Neural cell (in vitro differentiated cells): Measurements from ENCODE around the gene HPN. TPM values are rescaled to one million over a fixed set of nuclear protein-coding genes. Genes with fewer than 3 reads are reported as not detected.

Experiments
- H2AFZ ChIP-seq: fragments of 200-600, 300-800 bp; sonication (generic), shearing (Covaris generic); 2 replicates; pipeline ENCODE4 v1.6.0; 2014; ENCODE audit warnings: low read depth, mild to moderate bottlenecking, antibody characterized with exemption, low read length, moderate library complexity
- H3F3A ChIP-seq: fragments of 200-600 bp; shearing (Covaris generic); 2 replicates; pipeline ENCODE4 v1.6.1; 2016; ENCODE audit warnings: mild to moderate bottlenecking, moderate library complexity, mixed read lengths, antibody characterized with exemption, low read length; ENCODE audit not compliant: insufficient read depth, poor library complexity, severe bottlenecking
- H3K27ac ChIP-seq: fragments of 200-600, 300-800 bp; sonication (generic), shearing (Covaris generic); 2 replicates; pipeline ENCODE4 v1.5.1; 2014; ENCODE audit warnings: mild to moderate bottlenecking, low read length, moderate library complexity
- H3K27me3 ChIP-seq: fragments of 300-800, 200-600 bp; sonication (generic), shearing (Covaris generic); 2 replicates; pipeline ENCODE4 v1.6.0; 2014; ENCODE audit warnings: mild to moderate bottlenecking, low read depth, low read length, moderate library complexity; ENCODE audit not compliant: insufficient read depth
- H3K36me3 ChIP-seq: fragments of 300-800, 200-600 bp; sonication (generic), shearing (Covaris generic); 2 replicates; pipeline ENCODE4 v1.5.1; 2014; ENCODE audit warnings: mild to moderate bottlenecking, antibody characterized with exemption, low read length, moderate library complexity; ENCODE audit not compliant: insufficient read depth
- H3K4me2 ChIP-seq: fragments of 300-800, 200-600 bp; sonication (generic), shearing (Covaris generic); 2 replicates; pipeline ENCODE4 v1.6.0; 2014; ENCODE audit warnings: mild to moderate bottlenecking, low read length
- H3K4me3 ChIP-seq: fragments of 300-800, 200-600 bp; sonication (generic), shearing (Covaris generic); 2 replicates; pipeline ENCODE4 v1.5.1; 2014; ENCODE audit warnings: mild to moderate bottlenecking, low read length, moderate library complexity
- H3K79me2 ChIP-seq: fragments of 200-600 bp; shearing (Covaris generic); replicated peaks from 2 replicates; pipeline ENCODE4 v1.6.0; 2014; ENCODE audit warnings: mild to moderate bottlenecking, low read length, moderate library complexity; ENCODE audit not compliant: insufficient read depth
- H3K9ac ChIP-seq: fragments of 300-800, 200-600 bp; sonication (generic), shearing (Covaris generic); 2 replicates; pipeline ENCODE4 v1.6.1; 2016; ENCODE audit warnings: mild to moderate bottlenecking, low read length, mixed read lengths
- H3K9me2 ChIP-seq: fragments of 200-600 bp; shearing (Covaris generic); 2 replicates; pipeline ENCODE4 v1.6.1; 2016; ENCODE audit warnings: mild to moderate bottlenecking, low read length, mixed read lengths; ENCODE audit not compliant: insufficient read depth
- H3K9me3 ChIP-seq: fragments of 200-600, 300-800 bp; sonication (generic), shearing (Covaris generic); 2 replicates; pipeline ENCODE4 v1.6.1; 2016; ENCODE audit warnings: mild to moderate bottlenecking, mixed run types, low read length, moderate library complexity, mixed read lengths
- H4K20me1 ChIP-seq: fragments of 200-600 bp; shearing (Covaris generic); 2 replicates; pipeline ENCODE4 v1.6.1; 2016; ENCODE audit warnings: mild to moderate bottlenecking, mixed run types; ENCODE audit not compliant: insufficient read depth
- EP300 ChIP-seq: fragments of 450-650 bp; conservative IDR thresholded peaks from 2 replicates; pipeline ENCODE4 v1.6.1; 2014; ENCODE audit warnings: antibody characterized with exemption, mild to moderate bottlenecking, moderate library complexity; ENCODE audit not compliant: poor library complexity, severe bottlenecking
- EZH2 ChIP-seq: fragments of 200-600, 300-800 bp; shearing (Covaris generic), sonication (generic); IDR thresholded peaks from 2 replicates; pipeline ENCODE4 v1.6.1; 2014; ENCODE audit warnings: antibody characterized with exemption, low read length, borderline replicate concordance, mild to moderate bottlenecking; ENCODE audit not compliant: insufficient read depth, poor library complexity, severe bottlenecking
- MXI1 ChIP-seq: fragments of 450-650 bp; conservative IDR thresholded peaks from 2 replicates; pipeline ENCODE4 v1.6.1; 2014; ENCODE audit warnings: antibody characterized with exemption, mild to moderate bottlenecking; ENCODE audit not compliant: poor library complexity, severe bottlenecking
- POLR2AphosphoS5 ChIP-seq: IDR thresholded peaks from 2 replicates; pipeline ENCODE4 v1.6.1; 2012
- RAD21 ChIP-seq: fragments of 450-650 bp; conservative IDR thresholded peaks from 2 replicates; pipeline ENCODE4 v1.6.1; 2014; ENCODE audit warnings: antibody characterized with exemption, mild to moderate bottlenecking, moderate library complexity
- SMC3 ChIP-seq: fragments of 450-650 bp; conservative IDR thresholded peaks from 2 replicates; pipeline ENCODE4 v1.6.1; 2014; ENCODE audit warnings: antibody characterized with exemption, mild to moderate bottlenecking, moderate library complexity; ENCODE audit not compliant: poor library complexity
- TAF1 ChIP-seq: IDR thresholded peaks from 2 replicates; pipeline ENCODE4 v1.6.1; 2012; ENCODE audit warnings: low read depth
- polyA plus RNA-seq: library from polyadenylated mRNA; depleted of rRNA; stranded (reverse); fragments of >200 nt; gene quantifications from 2 replicates; pipeline ENCODE4 v1.2.3, GENCODE V29; 2014
- TF ChIP-seq, protein P1 (sequence below): IDR thresholded peaks from 2 replicates; pipeline ENCODE4 v1.6.1; 2012; ENCODE audit warnings: borderline replicate concordance
- TF ChIP-seq, protein P2 (sequence below): fragments of 450-650 bp; IDR thresholded peaks from 2 replicates; pipeline ENCODE4 v1.5.1; 2014; ENCODE audit warnings: antibody characterized with exemption, mild to moderate bottlenecking, moderate library complexity; ENCODE audit not compliant: poor library complexity, severe bottlenecking

Gene HPN
- polyA plus RNA-seq, 1 donor from 2014 or later, result 0.15 TPM

GRCh38 chr19:34994643-34995541 is 46.6 kb upstream of the HPN start:
- TF ChIP-seq RAD21 (no peak), MXI1 (no peak), EZH2 (no peak), SMC3 (no peak)
- TF ChIP-seq, protein P1, sequence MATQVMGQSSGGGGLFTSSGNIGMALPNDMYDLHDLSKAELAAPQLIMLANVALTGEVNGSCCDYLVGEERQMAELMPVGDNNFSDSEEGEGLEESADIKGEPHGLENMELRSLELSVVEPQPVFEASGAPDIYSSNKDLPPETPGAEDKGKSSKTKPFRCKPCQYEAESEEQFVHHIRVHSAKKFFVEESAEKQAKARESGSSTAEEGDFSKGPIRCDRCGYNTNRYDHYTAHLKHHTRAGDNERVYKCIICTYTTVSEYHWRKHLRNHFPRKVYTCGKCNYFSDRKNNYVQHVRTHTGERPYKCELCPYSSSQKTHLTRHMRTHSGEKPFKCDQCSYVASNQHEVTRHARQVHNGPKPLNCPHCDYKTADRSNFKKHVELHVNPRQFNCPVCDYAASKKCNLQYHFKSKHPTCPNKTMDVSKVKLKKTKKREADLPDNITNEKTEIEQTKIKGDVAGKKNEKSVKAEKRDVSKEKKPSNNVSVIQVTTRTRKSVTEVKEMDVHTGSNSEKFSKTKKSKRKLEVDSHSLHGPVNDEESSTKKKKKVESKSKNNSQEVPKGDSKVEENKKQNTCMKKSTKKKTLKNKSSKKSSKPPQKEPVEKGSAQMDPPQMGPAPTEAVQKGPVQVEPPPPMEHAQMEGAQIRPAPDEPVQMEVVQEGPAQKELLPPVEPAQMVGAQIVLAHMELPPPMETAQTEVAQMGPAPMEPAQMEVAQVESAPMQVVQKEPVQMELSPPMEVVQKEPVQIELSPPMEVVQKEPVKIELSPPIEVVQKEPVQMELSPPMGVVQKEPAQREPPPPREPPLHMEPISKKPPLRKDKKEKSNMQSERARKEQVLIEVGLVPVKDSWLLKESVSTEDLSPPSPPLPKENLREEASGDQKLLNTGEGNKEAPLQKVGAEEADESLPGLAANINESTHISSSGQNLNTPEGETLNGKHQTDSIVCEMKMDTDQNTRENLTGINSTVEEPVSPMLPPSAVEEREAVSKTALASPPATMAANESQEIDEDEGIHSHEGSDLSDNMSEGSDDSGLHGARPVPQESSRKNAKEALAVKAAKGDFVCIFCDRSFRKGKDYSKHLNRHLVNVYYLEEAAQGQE, result no peak
- TF ChIP-seq, protein P2, sequence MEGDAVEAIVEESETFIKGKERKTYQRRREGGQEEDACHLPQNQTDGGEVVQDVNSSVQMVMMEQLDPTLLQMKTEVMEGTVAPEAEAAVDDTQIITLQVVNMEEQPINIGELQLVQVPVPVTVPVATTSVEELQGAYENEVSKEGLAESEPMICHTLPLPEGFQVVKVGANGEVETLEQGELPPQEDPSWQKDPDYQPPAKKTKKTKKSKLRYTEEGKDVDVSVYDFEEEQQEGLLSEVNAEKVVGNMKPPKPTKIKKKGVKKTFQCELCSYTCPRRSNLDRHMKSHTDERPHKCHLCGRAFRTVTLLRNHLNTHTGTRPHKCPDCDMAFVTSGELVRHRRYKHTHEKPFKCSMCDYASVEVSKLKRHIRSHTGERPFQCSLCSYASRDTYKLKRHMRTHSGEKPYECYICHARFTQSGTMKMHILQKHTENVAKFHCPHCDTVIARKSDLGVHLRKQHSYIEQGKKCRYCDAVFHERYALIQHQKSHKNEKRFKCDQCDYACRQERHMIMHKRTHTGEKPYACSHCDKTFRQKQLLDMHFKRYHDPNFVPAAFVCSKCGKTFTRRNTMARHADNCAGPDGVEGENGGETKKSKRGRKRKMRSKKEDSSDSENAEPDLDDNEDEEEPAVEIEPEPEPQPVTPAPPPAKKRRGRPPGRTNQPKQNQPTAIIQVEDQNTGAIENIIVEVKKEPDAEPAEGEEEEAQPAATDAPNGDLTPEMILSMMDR, result no peak
- no peaks in the 10 kb centered on the region for H3K27me3 ChIP-seq
- H3K9ac ChIP-seq, result no peak overlapping the region

GRCh38 chr19:34995551-34995950 is 46.0 kb upstream of the HPN start:
- no peaks in the 10 kb centered on the region for H3K9me3 ChIP-seq
- no peak overlapping the region for H3K4me3 ChIP-seq
- H3K27me3 ChIP-seq, result no peaks in the 10 kb centered on the region
- no peak overlapping the region for H3K4me2 ChIP-seq
- H3K9me2 ChIP-seq, result no peaks in the 10 kb centered on the region
- no peak overlapping the region for H3K27ac ChIP-seq
- no peaks in the 10 kb centered on the region for H3F3A ChIP-seq
- H2AFZ ChIP-seq, result no peak overlapping the region
- TF ChIP-seq RAD21 (no peak), TAF1 (no peak), POLR2AphosphoS5 (no peak), EP300 (no peak), SMC3 (no peak), MXI1 (no peak), EZH2 (no peak)
- TF ChIP-seq, protein P1, result no peak
- TF ChIP-seq, protein P2, result no peak
- H4K20me1 ChIP-seq, result no peaks in the 10 kb centered on the region
- peaks cover 11% of the 10 kb centered on the region for H3K79me2 ChIP-seq
- H3K36me3 ChIP-seq, result no peaks in the 10 kb centered on the region
- H3K9ac ChIP-seq, result no peak overlapping the region

More at GRCh38 chr19:34994643-34995541, 46.6 kb upstream of the HPN start:
- Histone ChIP-seq H4K20me1 (no peaks in the 10 kb centered on the region), H3F3A (no peaks in the 10 kb centered on the region), H3K36me3 (no peaks in the 10 kb centered on the region), H3K9me2 (no peaks in the 10 kb centered on the region), H2AFZ (no peak overlapping the region), H3K4me3 (no peak overlapping the region), H3K79me2 (peaks cover 7% of the 10 kb centered on the region), H3K4me2 (no peak overlapping the region), H3K9me3 (no peaks in the 10 kb centered on the region), H3K27ac (no peak overlapping the region)
